Suprapubic skin (tissue), 3 donors: ENCODE measurements around the gene ATG9A.

Source experiments
- CTCF ChIP-seq, 2 donors: fragments of 200-600 bp in 1 of 2; fragments of 450-650 bp in 1 of 2; sonication (generic) in 1 of 2; IDR thresholded peaks; one replicate each; pipeline ENCODE4 v1.5.1; 2016 to 2019; ENCODE audit warnings: antibody characterized with exemption in 2 of 2, mild to moderate bottlenecking in 1 of 2, moderate library complexity in 1 of 2
- POLR2A ChIP-seq, 2 donors: fragments of 450-650 bp; IDR thresholded peaks; one replicate each; pipeline ENCODE4 v1.6.1; 2017; ENCODE audit warnings: antibody characterized with exemption in 2 of 2, mild to moderate bottlenecking in 2 of 2, moderate library complexity in 2 of 2

GRCh38 chr2:219247678-219248642 is 18.5 kb upstream of the ATG9A start:
- no peak for TF ChIP-seq POLR2A (IDR thresholded peaks at IDR 0.05)
- TF ChIP-seq CTCF (IDR thresholded peaks at IDR 0.05): no peak
